HCT116 (cell line): ENCODE results near the gene GCSAM.

Experiments
- CTCF ChIP-seq, 3 experiments: fragments of 200-600 bp in 1 of 3; sonication (generic) in 1 of 3; IDR thresholded peaks in 2 of 3; conservative IDR thresholded peaks in 1 of 3; 2 replicates each; pipeline ENCODE4 v1.5.1; 2012 to 2017; ENCODE audit warnings: low read depth in 2 of 3, low read length in 2 of 3, antibody characterized with exemption in 1 of 3, borderline replicate concordance in 1 of 3, control low read depth in 1 of 3, mild to moderate bottlenecking in 1 of 3, mixed read lengths in 1 of 3, mixed run types in 1 of 3, moderate library complexity in 1 of 3; ENCODE audit not compliant: insufficient read depth in 1 of 3
- POLR2A ChIP-seq: IDR thresholded peaks from 2 replicates; pipeline ENCODE4 v1.7.0; 2011; ENCODE audit warnings: borderline replicate concordance; ENCODE audit not compliant: insufficient read depth, insufficient read length; ENCODE audit errors: extremely low read depth
- RAD21 ChIP-seq: IDR thresholded peaks from 2 replicates; pipeline ENCODE4 v1.6.1; 2012; ENCODE audit warnings: low read depth, mild to moderate bottlenecking
- TF ChIP-seq, protein P1 (sequence below): IDR thresholded peaks from 2 replicates; pipeline ENCODE4 v1.6.1; 2012

GRCh38 chr3:112090887-112091586 is 42.0 kb downstream of the GCSAM start:
- TF ChIP-seq CTCF (IDR thresholded peaks at IDR 0.05 in 2 of 3, conservative IDR thresholded peaks at IDR 0.05 in 1 of 3; ENCODE audit: borderline replicate concordance in 1 of 3, insufficient read depth in 1 of 3, low read depth in 2 of 3, low read length in 2 of 3) (no peak), POLR2A (no peak), RAD21 (no peak)
- TF ChIP-seq, protein P1, sequence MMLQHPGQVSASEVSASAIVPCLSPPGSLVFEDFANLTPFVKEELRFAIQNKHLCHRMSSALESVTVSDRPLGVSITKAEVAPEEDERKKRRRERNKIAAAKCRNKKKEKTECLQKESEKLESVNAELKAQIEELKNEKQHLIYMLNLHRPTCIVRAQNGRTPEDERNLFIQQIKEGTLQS = no peak
